H1 (cell line): ENCODE results near the gene C19orf67. TPM values are rescaled to one million over a fixed set of nuclear protein-coding genes. Genes with fewer than 3 reads are reported as not detected.

ENCODE experiments used
- BRCA1 ChIP-seq: IDR thresholded peaks from 2 replicates; pipeline ENCODE4 v1.6.1; 2012; ENCODE audit warnings: low read depth, low read length, improper control_type of control experiment
- CBX8 ChIP-seq: fragments of 300-800, 300-1000 bp; sonication (generic); IDR thresholded peaks from 2 replicates; pipeline ENCODE4 v1.7.1; 2016; ENCODE audit warnings: low read depth, low read length, borderline replicate concordance
- CHD1 ChIP-seq: IDR thresholded peaks from 2 replicates; pipeline ENCODE4 v1.6.1; 2012; ENCODE audit warnings: low read depth, low read length, improper control_type of control experiment
- CREB1 ChIP-seq: IDR thresholded peaks from 2 replicates; pipeline ENCODE4 v1.6.1; 2012; ENCODE audit warnings: inconsistent platforms
- EGR1 ChIP-seq: IDR thresholded peaks from 2 replicates; pipeline ENCODE4 v1.6.1; 2011; ENCODE audit warnings: low read depth, low read length, borderline replicate concordance
- JUND ChIP-seq: IDR thresholded peaks from 2 replicates; pipeline ENCODE4 v1.6.1; 2011; ENCODE audit warnings: mild to moderate bottlenecking, improper control_type of control experiment, low read length
- RNF2 ChIP-seq: fragments of 200-900, 300-1000 bp; sonication (generic); IDR thresholded peaks from 2 replicates; pipeline ENCODE4 v1.7.1; 2016; ENCODE audit warnings: borderline replicate concordance, low read depth, mild to moderate bottlenecking, antibody characterized with exemption, low read length; ENCODE audit not compliant: poor library complexity, severe bottlenecking; ENCODE audit errors: missing control alignments
- SP1 ChIP-seq: IDR thresholded peaks from 2 replicates; pipeline ENCODE4 v1.6.1; 2011; ENCODE audit warnings: low read depth, low read length
- SP4 ChIP-seq: IDR thresholded peaks from 2 replicates; pipeline ENCODE4 v1.6.1; 2012; ENCODE audit warnings: low read length, inconsistent platforms
- TBP ChIP-seq: IDR thresholded peaks from 2 replicates; pipeline ENCODE4 v1.6.1; 2011; ENCODE audit warnings: low read depth, low read length, improper control_type of control experiment
- polyA plus RNA-seq, 7 experiments: library from polyadenylated mRNA; depleted of rRNA in 3 of 7; stranded (reverse) in 5 of 7; unstranded in 2 of 7; fragments of >200 nt in 5 of 7; fragments of 200-250 nt in 2 of 7; gene quantifications; 1 replicate in 5 of 7; 2 replicates in 1 of 7; 4 replicates in 1 of 7; pipeline versions ENCODE4 v1.2.1 to v1.2.3, GENCODE V29; 2011 to 2013; ENCODE audit warnings: missing spikeins in 2 of 7, mixed read lengths in 2 of 7
- total RNA-seq: library from RNA; stranded (reverse); fragmentation: NEBNext Ultra II Directional; extraction: Animal tissue kit (Norgen Biotek cat#: 25700); gene quantifications from 2 replicates; pipeline ENCODE4 v1.2.1, GENCODE V29; 2021

The C19orf67 gene
- total and polyA plus RNA-seq, 2 of the 8 experiments (the other 6 are each of a cell fraction or from before 2014, with no cell fraction given): 0.12 TPM; not detected in 1

DNA sequence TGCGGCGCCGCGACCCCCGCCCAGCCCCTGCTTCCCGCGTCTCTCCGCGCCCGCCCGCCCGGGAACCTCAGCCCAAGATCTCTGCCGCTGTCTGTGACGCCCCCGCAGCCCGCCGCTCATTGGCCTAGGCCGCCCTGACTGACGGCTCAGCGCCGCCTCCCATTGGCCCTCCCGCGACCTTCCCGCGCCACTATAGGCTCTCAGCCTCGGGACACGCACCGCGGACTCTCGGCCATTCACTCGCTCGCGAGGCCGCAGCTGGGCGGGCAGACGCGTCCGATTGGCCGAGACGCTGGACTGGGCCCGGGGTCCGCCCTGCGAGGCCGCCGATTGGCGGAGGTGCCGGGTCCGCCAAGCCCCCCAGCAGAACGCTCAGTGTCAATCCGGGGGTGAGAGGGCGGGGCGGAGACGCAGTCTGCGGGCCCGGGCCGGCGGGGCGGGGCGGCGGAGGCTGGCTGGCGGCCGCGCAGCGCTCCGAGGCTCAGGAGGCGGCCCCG is 32.1 kb upstream of the C19orf67 start, which contains the start of gene PRKACA (continued):
- TF ChIP-seq BRCA1: peak; percentile 42; the same call in 1 of the 2 replicates
- TF ChIP-seq SP4: no peak
- TF ChIP-seq CREB1: peak; percentile 88
- TF ChIP-seq CHD1: no peak
- TF ChIP-seq TBP: no peak
- TF ChIP-seq RNF2: no peak
- TF ChIP-seq EGR1: peak; percentile 99
- TF ChIP-seq CBX8: no peak
- peak; percentile 99 for TF ChIP-seq SP1
- no peak for TF ChIP-seq JUND
